DND-41 (cell line): ENCODE results near the gene MYO16.

ENCODE experiments used
- EZH2 ChIP-seq: IDR thresholded peaks from 3 replicates; pipeline ENCODE4 v1.6.1; 2012; ENCODE audit warnings: borderline replicate concordance, low read depth, mild to moderate bottlenecking, moderate library complexity, low read length, inconsistent platforms; ENCODE audit not compliant: severe bottlenecking
- TF ChIP-seq, protein P1 (sequence below): IDR thresholded peaks from 2 replicates; pipeline ENCODE4 v1.5.1; 2012; ENCODE audit warnings: borderline replicate concordance, low read length, moderate library complexity, mild to moderate bottlenecking; ENCODE audit not compliant: poor library complexity, severe bottlenecking; ENCODE audit errors: extremely low read depth

DNA sequence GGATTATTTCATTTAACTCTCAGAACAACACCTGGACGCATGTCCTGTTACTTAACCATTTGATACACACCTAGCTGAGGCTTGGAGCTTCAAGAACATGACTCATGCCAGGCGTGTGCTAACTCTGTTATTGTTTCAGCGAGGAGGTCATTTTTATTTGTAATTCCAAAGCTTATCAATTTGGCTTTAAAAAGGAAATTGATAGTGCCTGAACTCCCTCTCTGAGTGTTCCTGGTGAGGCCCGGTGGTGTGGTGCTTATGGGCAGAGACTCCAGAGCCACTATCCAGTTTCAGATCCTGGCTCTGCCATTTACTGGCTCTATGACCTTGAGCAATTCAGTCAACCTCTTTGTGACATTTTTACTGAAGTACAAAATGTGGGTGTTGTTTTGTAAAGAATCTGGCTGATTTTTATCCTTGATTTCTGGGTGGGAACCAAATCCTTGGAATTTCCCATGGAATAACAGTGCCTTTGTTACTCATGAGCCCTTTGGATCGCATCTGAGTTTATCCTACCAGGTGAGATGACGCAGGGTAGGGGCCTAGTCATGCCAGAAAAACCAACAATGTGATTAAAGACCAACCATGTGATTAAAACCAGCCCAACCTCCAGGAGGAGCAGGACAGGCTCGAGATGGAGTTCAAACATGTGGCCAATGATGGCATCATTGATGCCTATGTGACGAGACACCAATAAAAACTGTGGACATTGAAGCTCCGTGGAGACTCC lies 198.8 kb downstream of the MYO16 start:
- TF ChIP-seq, protein P1, sequence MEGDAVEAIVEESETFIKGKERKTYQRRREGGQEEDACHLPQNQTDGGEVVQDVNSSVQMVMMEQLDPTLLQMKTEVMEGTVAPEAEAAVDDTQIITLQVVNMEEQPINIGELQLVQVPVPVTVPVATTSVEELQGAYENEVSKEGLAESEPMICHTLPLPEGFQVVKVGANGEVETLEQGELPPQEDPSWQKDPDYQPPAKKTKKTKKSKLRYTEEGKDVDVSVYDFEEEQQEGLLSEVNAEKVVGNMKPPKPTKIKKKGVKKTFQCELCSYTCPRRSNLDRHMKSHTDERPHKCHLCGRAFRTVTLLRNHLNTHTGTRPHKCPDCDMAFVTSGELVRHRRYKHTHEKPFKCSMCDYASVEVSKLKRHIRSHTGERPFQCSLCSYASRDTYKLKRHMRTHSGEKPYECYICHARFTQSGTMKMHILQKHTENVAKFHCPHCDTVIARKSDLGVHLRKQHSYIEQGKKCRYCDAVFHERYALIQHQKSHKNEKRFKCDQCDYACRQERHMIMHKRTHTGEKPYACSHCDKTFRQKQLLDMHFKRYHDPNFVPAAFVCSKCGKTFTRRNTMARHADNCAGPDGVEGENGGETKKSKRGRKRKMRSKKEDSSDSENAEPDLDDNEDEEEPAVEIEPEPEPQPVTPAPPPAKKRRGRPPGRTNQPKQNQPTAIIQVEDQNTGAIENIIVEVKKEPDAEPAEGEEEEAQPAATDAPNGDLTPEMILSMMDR: no peak
- no peak for TF ChIP-seq EZH2
